Measurements from ENCODE around the gene TAF13. TPM values are rescaled to one million over a fixed set of nuclear protein-coding genes. Genes with fewer than 3 reads are reported as not detected.

Gene TAF13
- total RNA-seq, 1 donor from 2014 or later, result 25.0 TPM

DNA sequence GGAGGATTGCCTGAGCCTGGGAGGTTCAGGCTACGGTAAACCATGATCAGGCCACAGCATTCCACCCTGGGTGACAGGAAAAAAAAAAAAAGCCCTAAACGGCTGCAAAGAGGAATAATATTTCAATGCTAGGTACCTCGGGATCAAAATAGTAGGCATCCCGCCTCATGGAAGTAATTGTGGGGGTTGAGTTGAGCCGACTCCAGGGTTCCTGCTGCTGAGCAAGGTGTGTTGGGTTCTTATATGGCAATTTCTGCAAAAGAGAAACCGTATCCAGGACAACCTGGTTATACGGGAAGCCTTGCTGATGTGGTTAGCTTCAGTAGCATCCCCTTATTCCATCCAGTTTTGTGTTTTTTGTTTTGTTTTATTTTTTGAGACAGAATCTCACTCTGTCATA is 32.0 kb upstream of the TAF13 start:
- H3K27me3 Mint-ChIP-seq (ENCODE audit: low read depth), result peaks cover 24% of the 10 kb centered on the region
- DNase-seq (ENCODE audit: low spot score), result no peak
- H3K9me3 Mint-ChIP-seq, result no peaks in the 10 kb centered on the region
- H3K4me1 Mint-ChIP-seq (ENCODE audit: low read depth), result peaks cover 8% of the 10 kb centered on the region
- no peak overlapping the region for H3K4me3 Mint-ChIP-seq (ENCODE audit: low read depth)
- intact Hi-C loops (cut with micrococcal nuclease), result no loop called here
- no peak overlapping the region for H3K27ac Mint-ChIP-seq
- H3K36me3 Mint-ChIP-seq (ENCODE audit: low read depth), result peaks cover 7% of the 10 kb centered on the region

DNA sequence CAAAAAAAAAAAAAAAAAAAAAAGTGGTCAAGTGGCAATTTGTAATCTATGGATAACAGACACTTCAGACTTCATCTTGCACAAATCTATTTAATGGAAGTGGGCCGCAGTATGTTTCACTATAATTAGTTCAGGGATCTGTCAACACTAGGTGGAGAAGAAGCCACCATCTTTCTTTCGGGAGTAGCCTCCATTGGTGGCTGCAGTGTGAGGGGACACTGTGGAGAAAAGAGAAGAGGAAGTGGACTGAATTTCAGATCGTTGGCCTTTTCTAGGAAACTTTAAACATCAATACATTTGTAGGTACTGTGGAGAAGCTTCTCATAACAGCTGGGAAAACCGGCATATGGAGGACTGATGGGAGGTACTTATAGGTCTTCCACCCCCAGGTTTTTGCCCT is 30.1 kb upstream of the TAF13 start:
- Mint-ChIP-seq H3K4me3 (ENCODE audit: low read depth) (no peak overlapping the region), H3K27me3 (ENCODE audit: low read depth) (peaks cover 16% of the 10 kb centered on the region), H3K27ac (no peak overlapping the region), H3K36me3 (ENCODE audit: low read depth) (peaks cover 19% of the 10 kb centered on the region), H3K9me3 (no peaks in the 10 kb centered on the region), H3K4me1 (ENCODE audit: low read depth) (peaks cover 3% of the 10 kb centered on the region)
- no peak for DNase-seq (ENCODE audit: low spot score)
- intact Hi-C loops (cut with micrococcal nuclease), result no loop called here

DNA sequence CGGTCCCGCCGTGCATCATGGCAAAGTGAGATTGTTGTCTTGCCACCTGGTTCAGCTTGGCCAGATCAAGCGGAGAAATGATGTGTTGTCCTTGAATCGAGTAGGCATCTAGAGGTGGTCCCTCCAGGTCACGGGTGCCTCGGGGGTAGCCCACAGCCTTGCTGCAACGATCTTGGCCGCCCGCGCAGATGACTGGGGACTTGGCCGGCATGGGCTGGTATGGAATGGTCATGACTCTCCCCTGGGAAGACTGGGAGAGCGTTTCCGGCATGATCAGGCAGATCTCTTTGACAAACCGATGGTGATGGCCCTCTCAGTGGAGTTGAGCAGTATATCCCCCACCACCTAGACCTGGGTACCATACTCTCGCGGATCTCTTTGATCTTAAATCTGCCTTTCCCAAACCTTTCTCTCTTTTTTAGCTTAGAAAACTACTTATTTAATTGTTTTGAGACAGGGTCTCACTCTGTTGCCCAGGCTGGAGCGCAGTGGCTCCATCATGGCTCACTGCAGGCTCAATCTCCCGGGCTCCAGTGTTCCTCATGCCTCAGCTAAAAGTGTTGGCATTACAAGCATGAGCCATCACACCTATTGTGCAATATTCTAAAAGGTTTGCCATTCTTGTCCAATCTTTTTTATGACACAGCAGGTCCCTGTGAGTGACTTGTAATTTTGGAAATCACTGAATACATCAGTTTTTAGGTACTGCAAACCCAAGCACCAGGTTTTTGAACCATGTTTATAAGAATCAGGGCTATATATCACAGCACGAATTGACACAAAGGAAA is 28.8 kb upstream of the TAF13 start:
- peaks cover 3% of the 10 kb centered on the region for H3K4me1 Mint-ChIP-seq (ENCODE audit: low read depth)
- intact Hi-C loops (cut with micrococcal nuclease), result loop anchor here (5.0 kb wide), 1 partner anchor 88 kb away; no protein-coding TSS in a partner anchor
- no peaks in the 10 kb centered on the region for H3K9me3 Mint-ChIP-seq
- H3K27ac Mint-ChIP-seq, result no peak overlapping the region
- peaks cover 27% of the 10 kb centered on the region for H3K36me3 Mint-ChIP-seq (ENCODE audit: low read depth)
- H3K27me3 Mint-ChIP-seq (ENCODE audit: low read depth), result peaks cover 8% of the 10 kb centered on the region
- H3K4me3 Mint-ChIP-seq (ENCODE audit: low read depth), result no peak overlapping the region
- no peak for DNase-seq (ENCODE audit: low spot score)

DNA sequence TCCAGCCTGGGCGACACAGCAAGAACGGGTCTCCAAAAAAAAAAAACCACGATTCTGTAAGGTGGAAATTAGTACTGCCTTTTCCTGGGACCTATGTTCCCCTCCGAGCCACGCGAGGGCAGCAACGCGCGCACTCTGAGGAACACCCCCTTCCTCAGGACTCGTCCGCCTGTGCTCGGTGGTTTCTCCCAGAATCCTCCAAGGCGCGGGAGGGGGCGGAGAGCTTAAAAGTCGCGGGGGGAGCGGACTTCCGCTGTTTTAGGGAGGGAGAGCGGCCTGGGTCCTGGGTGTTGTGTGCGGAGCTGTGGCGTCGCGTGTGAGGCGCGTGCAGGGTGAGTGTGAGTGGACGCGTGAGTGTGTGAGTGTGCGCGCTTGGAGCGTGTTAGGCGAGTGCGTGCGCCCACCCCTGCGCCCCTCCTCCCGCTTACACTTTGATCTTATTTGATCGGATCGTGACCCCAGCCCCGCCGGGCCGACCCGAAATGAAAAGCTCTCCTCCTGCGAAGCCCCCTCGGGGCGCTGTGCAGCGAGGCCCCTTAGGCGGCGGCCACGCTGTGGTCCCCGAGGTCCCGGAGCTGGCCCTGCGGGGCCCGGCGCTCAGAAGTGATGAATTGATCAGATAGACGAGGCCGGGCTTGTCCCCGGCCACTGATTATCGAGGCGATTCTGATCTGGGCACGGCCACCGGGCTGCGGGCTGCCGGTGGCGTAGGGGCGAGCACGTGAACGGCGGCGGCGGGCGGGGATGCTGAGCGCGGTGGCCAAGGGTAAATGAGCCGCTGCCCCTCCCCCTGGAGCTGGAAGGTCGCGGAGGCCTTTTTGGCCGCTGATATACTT is 24.4 kb upstream of the TAF13 start:
- Mint-ChIP-seq H3K36me3 (ENCODE audit: low read depth) (peaks cover 31% of the 10 kb centered on the region), H3K27ac (peak overlapping the region; percentile 94), H3K9me3 (no peaks in the 10 kb centered on the region), H3K4me1 (ENCODE audit: low read depth) (peaks cover 3% of the 10 kb centered on the region), H3K4me3 (ENCODE audit: low read depth) (peak overlapping the region; percentile 99), H3K27me3 (ENCODE audit: low read depth) (no peaks in the 10 kb centered on the region)
- peak; percentile 95 for DNase-seq (ENCODE audit: low spot score)
- intact Hi-C loops (cut with micrococcal nuclease), result loop anchor here (1.0 to 5.0 kb wide), 4 partner anchors 10 to 92 kb away; partner anchors contain the start of gene TMEM167B

DNA sequence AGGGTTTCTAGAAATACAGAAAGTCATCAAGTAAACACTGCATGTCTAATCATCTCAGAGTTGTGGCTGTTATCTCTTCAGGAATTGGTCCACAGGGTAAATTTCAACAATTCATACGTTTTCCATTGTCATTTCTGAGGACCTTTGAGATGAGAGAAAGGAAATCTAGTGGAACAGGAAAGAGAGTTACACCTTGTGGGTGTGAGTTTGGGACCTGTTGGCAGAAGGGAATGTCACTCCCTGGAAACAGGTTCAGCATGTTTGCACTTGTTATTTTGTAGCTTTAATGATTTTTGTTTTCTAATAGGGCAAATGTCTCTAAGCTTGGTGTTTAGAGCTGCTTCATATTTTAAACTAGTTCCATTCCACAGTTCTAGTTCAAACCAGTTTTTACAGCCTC is 20.3 kb upstream of the TAF13 start:
- Mint-ChIP-seq H3K4me3 (ENCODE audit: low read depth) (no peak overlapping the region), H3K27ac (no peak overlapping the region), H3K4me1 (ENCODE audit: low read depth) (peaks cover 19% of the 10 kb centered on the region), H3K36me3 (ENCODE audit: low read depth) (peaks cover 42% of the 10 kb centered on the region), H3K27me3 (ENCODE audit: low read depth) (no peaks in the 10 kb centered on the region), H3K9me3 (no peaks in the 10 kb centered on the region)
- no peak for DNase-seq (ENCODE audit: low spot score)
- intact Hi-C loops (cut with micrococcal nuclease), result no loop called here

DNA sequence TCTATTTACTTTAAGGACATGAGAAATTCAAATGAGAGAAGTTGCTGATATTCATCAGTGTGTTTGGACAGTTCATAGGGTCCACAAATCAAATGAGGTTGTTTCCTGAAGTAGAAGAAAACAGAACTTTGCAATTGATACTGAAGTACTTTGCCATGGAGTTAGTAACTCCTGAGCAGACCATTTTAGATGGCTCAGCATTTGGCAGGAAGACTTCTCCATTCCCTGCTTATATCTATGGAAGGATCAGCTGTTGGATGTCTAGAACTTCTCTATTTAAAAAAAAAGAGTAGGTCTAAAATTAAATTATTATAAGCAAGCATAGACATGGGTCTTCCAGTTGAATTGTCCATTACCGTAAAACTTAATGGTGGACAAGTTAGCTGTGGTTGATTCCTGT is 19.8 kb upstream of the TAF13 start:
- no peaks in the 10 kb centered on the region for H3K27me3 Mint-ChIP-seq (ENCODE audit: low read depth)
- H3K36me3 Mint-ChIP-seq (ENCODE audit: low read depth), result peaks cover 37% of the 10 kb centered on the region
- no peak overlapping the region for H3K4me3 Mint-ChIP-seq (ENCODE audit: low read depth)
- no peak for DNase-seq (ENCODE audit: low spot score)
- H3K9me3 Mint-ChIP-seq, result no peaks in the 10 kb centered on the region
- H3K27ac Mint-ChIP-seq, result no peak overlapping the region
- peaks cover 19% of the 10 kb centered on the region for H3K4me1 Mint-ChIP-seq (ENCODE audit: low read depth)
- intact Hi-C loops (cut with micrococcal nuclease), result no loop called here

DNA sequence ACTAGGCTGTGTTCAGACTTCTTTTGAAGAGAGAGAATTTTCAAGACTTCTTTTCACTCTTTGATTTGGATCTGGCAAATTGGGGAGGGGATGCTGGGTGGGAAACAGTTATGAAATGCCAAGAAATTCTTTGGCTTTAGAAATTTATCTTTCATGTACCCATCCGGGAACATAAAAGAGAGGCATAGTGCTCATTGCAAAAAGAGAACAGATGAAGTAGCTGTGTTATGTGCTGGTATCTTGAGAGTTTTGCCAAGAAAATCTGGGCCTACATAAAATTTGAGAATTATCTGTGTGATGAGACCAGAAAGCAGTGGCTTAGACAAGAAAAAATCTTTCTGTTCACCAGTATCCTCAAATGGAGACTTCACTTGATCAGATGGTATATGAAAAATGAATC is 19.1 kb upstream of the TAF13 start:
- Mint-ChIP-seq H3K4me1 (ENCODE audit: low read depth) (peaks cover 25% of the 10 kb centered on the region), H3K27me3 (ENCODE audit: low read depth) (no peaks in the 10 kb centered on the region), H3K27ac (no peak overlapping the region), H3K36me3 (ENCODE audit: low read depth) (peaks cover 32% of the 10 kb centered on the region), H3K9me3 (no peaks in the 10 kb centered on the region), H3K4me3 (ENCODE audit: low read depth) (no peak overlapping the region)
- intact Hi-C loops (cut with micrococcal nuclease), result no loop called here
- DNase-seq (ENCODE audit: low spot score), result no peak

DNA sequence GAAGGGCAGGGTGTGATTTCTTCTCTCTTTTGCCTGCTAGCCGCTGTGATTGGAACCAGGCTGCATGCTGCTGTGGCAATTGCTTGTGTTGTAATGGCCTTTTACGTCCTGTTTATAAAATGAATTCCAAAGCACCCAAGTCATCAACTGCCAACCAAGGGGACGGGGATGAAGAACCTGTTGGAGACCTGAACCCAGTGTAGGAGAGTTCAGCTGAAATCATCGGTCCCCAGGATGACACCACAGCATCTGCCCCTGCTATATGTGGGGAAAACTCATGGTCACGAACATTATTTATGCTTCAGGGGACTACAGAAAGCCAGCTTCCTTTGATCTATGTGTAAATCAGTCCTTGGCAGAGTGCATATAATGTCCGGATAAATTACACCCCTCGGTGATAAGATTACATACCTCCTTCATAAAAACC is 18.6 kb upstream of the TAF13 start:
- no peak for DNase-seq (ENCODE audit: low spot score)
- Mint-ChIP-seq H3K27me3 (ENCODE audit: low read depth) (no peaks in the 10 kb centered on the region), H3K36me3 (ENCODE audit: low read depth) (peaks cover 31% of the 10 kb centered on the region), H3K4me3 (ENCODE audit: low read depth) (no peak overlapping the region), H3K9me3 (no peaks in the 10 kb centered on the region), H3K4me1 (ENCODE audit: low read depth) (peaks cover 25% of the 10 kb centered on the region), H3K27ac (no peak overlapping the region)
- intact Hi-C loops (cut with micrococcal nuclease), result no loop called here

DNA sequence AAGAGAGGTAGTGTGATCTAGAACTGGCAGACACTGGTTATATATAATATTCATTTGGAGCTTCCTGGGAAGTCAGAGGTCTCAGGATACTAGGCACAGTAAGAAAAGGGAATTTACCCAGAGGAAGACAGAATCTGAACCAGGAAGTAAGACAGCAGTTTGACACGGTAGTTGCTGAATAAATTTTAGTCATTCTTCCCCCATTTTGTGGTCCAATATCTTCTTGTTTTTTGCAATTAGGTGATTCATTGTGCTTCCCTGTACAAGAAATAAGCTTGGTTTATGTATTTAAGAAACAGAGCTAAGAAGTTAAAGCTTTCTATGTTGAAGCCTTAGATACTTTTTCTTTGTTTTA is 16.0 kb upstream of the TAF13 start:
- H3K27me3 Mint-ChIP-seq (ENCODE audit: low read depth), result no peaks in the 10 kb centered on the region
- H3K4me3 Mint-ChIP-seq (ENCODE audit: low read depth), result peak overlapping the region; percentile 99
- peaks cover 25% of the 10 kb centered on the region for H3K4me1 Mint-ChIP-seq (ENCODE audit: low read depth)
- H3K27ac Mint-ChIP-seq, result peak overlapping the region; percentile 96
- H3K9me3 Mint-ChIP-seq, result no peaks in the 10 kb centered on the region
- peaks cover 31% of the 10 kb centered on the region for H3K36me3 Mint-ChIP-seq (ENCODE audit: low read depth)
- no peak for DNase-seq (ENCODE audit: low spot score)
- intact Hi-C loops (cut with micrococcal nuclease), result loop anchor here (1.0 to 2.0 kb wide), 3 partner anchors 16 to 129 kb away; partner anchors contain the start of genes CLCC1, TAF13 and WDR47

DNA sequence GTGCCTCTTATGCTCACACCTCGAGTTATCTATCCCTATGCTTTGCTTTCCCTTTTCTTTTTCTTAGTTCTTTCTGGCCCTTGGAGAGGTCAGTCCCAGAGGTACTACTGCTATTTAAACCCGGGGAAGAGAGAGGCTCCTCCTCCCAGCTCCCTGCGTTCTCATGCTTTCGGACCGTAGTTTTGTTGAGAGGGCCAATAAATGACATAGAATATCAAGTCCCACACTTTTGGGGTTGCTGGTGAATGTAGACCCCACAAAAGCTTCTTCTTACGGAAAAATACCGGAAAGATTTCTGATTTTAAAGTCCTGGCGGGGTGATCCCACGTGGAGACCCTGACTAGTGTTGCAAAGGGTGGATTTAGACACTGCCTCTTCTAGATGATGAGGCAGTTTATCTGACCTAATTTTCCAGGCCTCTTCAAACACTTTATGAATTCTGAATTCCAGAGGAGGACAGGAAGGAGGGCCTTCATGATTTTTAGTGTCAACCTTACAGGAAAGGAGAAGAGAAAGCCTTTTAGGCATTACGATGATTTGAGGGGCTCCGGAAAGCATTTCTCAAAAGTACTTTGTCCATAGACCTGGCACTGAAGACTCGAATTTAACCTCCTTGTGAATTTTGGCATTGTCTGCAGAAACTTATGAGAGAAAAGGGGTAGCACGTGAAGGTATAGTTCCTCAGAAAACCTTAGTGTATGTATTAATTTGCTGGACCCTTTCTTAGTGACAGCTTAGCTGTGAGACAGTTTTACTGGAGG is 15.5 kb upstream of the TAF13 start:
- intact Hi-C loops (cut with micrococcal nuclease), result loop anchor here (1.0 to 2.0 kb wide), 3 partner anchors 15 to 128 kb away; partner anchors contain the start of genes CLCC1, TAF13 and WDR47
- Mint-ChIP-seq H3K36me3 (ENCODE audit: low read depth) (peaks cover 31% of the 10 kb centered on the region), H3K27me3 (ENCODE audit: low read depth) (no peaks in the 10 kb centered on the region), H3K9me3 (no peaks in the 10 kb centered on the region), H3K4me1 (ENCODE audit: low read depth) (peaks cover 25% of the 10 kb centered on the region), H3K4me3 (ENCODE audit: low read depth) (peak overlapping the region; percentile 99), H3K27ac (peak overlapping the region; percentile 96)
- DNase-seq (ENCODE audit: low spot score), result no peak

DNA sequence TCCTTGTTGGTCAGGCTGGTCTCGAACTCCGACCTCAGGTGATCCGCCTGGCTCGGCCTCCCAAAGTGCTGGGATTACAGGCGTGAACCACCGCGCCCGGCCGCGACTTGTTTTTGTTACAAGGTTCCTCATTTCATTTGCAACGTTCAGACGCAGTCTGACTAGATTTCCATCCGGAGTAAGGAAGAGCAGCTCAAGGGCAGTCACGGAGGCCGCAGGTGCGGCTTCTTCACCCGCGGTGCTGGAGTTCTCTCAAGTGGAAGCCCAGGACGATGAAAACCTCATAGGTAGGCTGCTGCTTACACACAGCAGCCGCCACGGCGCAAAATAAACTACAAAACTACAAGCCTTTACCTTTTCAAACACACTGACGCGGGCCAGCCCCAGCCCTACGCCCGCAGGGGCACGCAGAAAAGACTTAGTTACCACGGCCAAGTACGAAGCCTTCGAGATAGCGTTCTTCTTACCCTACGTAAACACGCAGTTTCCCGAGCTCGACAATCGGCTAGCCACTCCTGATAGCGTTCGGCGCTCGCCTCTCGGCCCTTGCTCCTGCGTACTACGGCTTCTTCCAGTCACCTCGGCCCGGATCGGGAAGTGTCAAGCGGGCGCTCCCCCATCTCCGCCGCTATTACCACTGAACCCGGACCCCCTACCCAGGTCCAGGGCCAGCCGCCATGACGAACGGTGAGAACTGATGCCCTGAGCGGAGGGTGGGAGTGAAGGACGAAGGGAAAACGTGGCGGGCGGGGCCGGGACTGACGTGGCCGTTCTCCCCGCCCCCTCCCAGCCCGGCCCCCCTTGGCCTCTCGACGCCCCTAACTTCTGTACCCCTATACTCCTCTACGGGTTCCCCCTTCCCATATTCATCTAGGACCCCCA is 14.6 kb upstream of the TAF13 start, which contains the start of gene TMEM167B:
Gene TMEM167B, plus strand, starts transcription at position 569 of the 882 bp plus-strand sequence. Its CDS starts 109 bp downstream, at position 678.
- intact Hi-C loops (cut with micrococcal nuclease), result loop anchor here (1.0 to 2.0 kb wide), 5 partner anchors 10 to 128 kb away; partner anchors contain the start of genes CLCC1, TAF13 and WDR47
- peaks cover 29% of the 10 kb centered on the region for H3K36me3 Mint-ChIP-seq (ENCODE audit: low read depth)
- H3K9me3 Mint-ChIP-seq, result no peaks in the 10 kb centered on the region
- H3K27ac Mint-ChIP-seq, result peak within 1 kb of the TSS; percentile 96
- DNase-seq (ENCODE audit: low spot score), result peak; percentile 88
- H3K4me3 Mint-ChIP-seq (ENCODE audit: low read depth), result peak within 1 kb of the TSS; percentile 99
- H3K4me1 Mint-ChIP-seq (ENCODE audit: low read depth), result peaks cover 25% of the 10 kb centered on the region
- H3K27me3 Mint-ChIP-seq (ENCODE audit: low read depth), result no peaks in the 10 kb centered on the region
